Kidney (tissue), 14 donors: ENCODE data around the gene C3orf22. TPM values are rescaled to one million over a fixed set of nuclear protein-coding genes. Genes with fewer than 3 reads are reported as not detected.

ENCODE experiments used
- DNase-seq, 5 donors: peaks; one replicate each; pipeline ENCODE4 v3.0.0-alpha.2; 2013 to 2020
- FAIRE-seq: peaks from 2 replicates; lab custom pipeline; 2012; peaks lifted over from hg19 to GRCh38; lab: Jason Lieb, UNC
- H3K27ac ChIP-seq, 2 donors: one replicate each; pipeline ENCODE4 v1.7.0; 2013; ENCODE audit warnings: low read depth in 2 of 2, low read length in 2 of 2, inconsistent platforms in 1 of 2
- H3K27me3 ChIP-seq: one replicate; pipeline ENCODE4 v1.7.1; 2013; ENCODE audit warnings: low read length, inconsistent platforms; ENCODE audit not compliant: control insufficient read depth, insufficient read depth
- H3K36me3 ChIP-seq, 3 donors: one replicate each; pipeline versions ENCODE4 v1.7.0 to v1.7.1; 2013; ENCODE audit warnings: low read length in 3 of 3, control low read depth in 1 of 3, inconsistent platforms in 1 of 3; ENCODE audit not compliant: insufficient read depth in 3 of 3, control insufficient read depth in 2 of 3
- H3K4me1 ChIP-seq, 3 donors: one replicate each; pipeline versions ENCODE4 v1.7.0 to v1.7.1; 2013; ENCODE audit warnings: low read length in 3 of 3, inconsistent platforms in 1 of 3, low read depth in 1 of 3; ENCODE audit not compliant: control insufficient read depth in 2 of 3, insufficient read depth in 2 of 3
- H3K4me3 ChIP-seq, 3 donors: one replicate each; pipeline versions ENCODE4 v1.7.0 to v1.8.1; 2013; ENCODE audit warnings: low read length in 3 of 3, control low read depth in 1 of 3, inconsistent platforms in 1 of 3
- H3K9ac ChIP-seq, 3 donors: one replicate each; pipeline versions ENCODE4 v1.7.0 to v1.7.1; 2013; ENCODE audit warnings: low read length in 3 of 3, control low read depth in 1 of 3, inconsistent platforms in 1 of 3
- H3K9me3 ChIP-seq, 3 donors: one replicate each; pipeline versions ENCODE4 v1.7.0 to v1.7.1; 2013; ENCODE audit warnings: low read length in 3 of 3, control low read depth in 1 of 3, inconsistent platforms in 1 of 3; ENCODE audit not compliant: control insufficient read depth in 2 of 3, insufficient read depth in 1 of 3
- intact Hi-C: fragments of 100-400 bp; cut with DNase I; formaldehyde crosslinking; loops from one replicate; pipeline ENCODE4 v1.11.1; 2022
- polyA plus RNA-seq: library from polyadenylated mRNA; stranded (reverse); fragments of 350-450 nt; fragmentation: Illumina TruSeq; extraction: RNeasy Lipid Tissue Mini Kit (QIAGEN cat#74804); gene quantifications from one replicate; pipeline ENCODE4 v1.2.3, GENCODE V29; 2014; ENCODE audit warnings: low read depth, low replicate concordance; ENCODE audit not compliant: insufficient read depth
- total RNA-seq: library from RNA; stranded (reverse); fragmentation: NEBNext Ultra II Directional; extraction: Animal tissue kit (Norgen Biotek cat#: 25700); gene quantifications from one replicate; pipeline ENCODE4 v1.2.1, GENCODE V29; 2021
- TF ChIP-seq, protein P1 (sequence below): IDR thresholded peaks from 3 replicates; pipeline ENCODE4 v1.5.1; 2012; ENCODE audit warnings: mild to moderate bottlenecking, moderate library complexity, borderline replicate concordance; ENCODE audit not compliant: insufficient read depth; ENCODE audit errors: extremely low read depth
- donor health status: control.
- donor health status: control.
- donor health status: control.
- donor health status: control.
- donor health status: control.
- donor health status: DM: yes; HTN: yes; CAD: no.
- donor health status: Normal renal cell carcinoma (clear cell type).

The C3orf22 gene
- total and polyA plus RNA-seq, 2 donors from 2014 or later, result not detected

DNA sequence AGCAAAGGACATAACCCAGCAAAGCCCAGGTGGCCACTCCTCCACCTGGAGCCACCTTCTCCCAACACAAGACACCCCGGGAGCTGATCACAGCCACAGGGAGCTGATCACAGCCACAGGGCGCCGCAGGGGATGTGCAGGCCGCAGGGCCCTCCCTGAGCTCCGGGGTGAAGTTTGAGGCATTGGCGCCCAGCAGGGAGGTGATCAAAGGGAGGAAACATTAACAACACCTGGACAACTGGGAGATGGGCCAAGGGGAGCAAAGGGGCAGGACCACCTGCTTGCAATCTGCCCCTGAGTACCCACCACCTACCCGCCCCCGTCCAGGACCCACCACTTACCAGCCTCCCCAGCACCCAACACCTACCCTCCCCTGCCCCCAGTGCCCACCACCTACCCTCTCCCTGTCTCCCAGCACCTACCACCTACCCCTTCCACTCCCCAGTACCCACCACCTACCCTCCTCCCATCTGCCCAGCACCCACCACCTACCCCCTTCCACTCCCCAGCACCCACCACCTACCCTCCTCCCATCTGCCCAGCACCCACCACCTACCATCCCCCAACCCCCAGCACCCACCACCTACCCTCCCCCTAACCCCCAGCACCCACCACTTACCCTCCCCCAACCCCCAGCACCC is 43.5 kb downstream of the C3orf22 start:
- FAIRE-seq (no peak), DNase-seq (peak in 2 of 5 donors; percentile 32 to 52)
- intact Hi-C loops, result no loop called here
- Histone ChIP-seq H3K9me3 (no peaks in the 10 kb centered on the region), H3K27me3 (no peaks in the 10 kb centered on the region), H3K27ac (no peak overlapping the region), H3K4me1 (no peaks in the 10 kb centered on the region), H3K9ac (no peak overlapping the region), H3K36me3 (no peaks in the 10 kb centered on the region), H3K4me3 (no peak overlapping the region)
- TF ChIP-seq, protein P1, sequence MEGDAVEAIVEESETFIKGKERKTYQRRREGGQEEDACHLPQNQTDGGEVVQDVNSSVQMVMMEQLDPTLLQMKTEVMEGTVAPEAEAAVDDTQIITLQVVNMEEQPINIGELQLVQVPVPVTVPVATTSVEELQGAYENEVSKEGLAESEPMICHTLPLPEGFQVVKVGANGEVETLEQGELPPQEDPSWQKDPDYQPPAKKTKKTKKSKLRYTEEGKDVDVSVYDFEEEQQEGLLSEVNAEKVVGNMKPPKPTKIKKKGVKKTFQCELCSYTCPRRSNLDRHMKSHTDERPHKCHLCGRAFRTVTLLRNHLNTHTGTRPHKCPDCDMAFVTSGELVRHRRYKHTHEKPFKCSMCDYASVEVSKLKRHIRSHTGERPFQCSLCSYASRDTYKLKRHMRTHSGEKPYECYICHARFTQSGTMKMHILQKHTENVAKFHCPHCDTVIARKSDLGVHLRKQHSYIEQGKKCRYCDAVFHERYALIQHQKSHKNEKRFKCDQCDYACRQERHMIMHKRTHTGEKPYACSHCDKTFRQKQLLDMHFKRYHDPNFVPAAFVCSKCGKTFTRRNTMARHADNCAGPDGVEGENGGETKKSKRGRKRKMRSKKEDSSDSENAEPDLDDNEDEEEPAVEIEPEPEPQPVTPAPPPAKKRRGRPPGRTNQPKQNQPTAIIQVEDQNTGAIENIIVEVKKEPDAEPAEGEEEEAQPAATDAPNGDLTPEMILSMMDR, result no peak

DNA sequence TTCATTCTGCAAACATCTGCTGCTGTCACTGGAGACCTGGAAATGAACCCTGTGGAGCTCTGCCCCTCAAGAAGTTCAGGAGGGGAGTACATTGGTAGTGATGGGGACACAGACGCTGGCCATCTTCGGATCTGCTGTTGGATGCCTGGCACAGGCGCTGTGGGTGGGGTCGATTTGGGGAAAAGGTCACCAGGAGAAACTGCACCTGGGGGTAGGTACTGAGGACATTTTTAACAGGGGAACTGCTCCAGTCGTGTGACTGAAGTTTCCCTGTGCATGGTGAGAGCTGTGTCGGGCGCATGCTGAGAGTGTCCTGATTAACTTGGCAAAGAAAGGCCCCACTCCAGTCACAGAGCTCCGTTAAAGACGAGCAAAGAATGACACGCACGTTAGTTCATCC is 44.6 kb downstream of the C3orf22 start:
- Histone ChIP-seq H3K27me3 (no peaks in the 10 kb centered on the region), H3K9ac (no peak overlapping the region), H3K4me3 (no peak overlapping the region), H3K9me3 (no peaks in the 10 kb centered on the region), H3K36me3 (no peaks in the 10 kb centered on the region), H3K4me1 (no peaks in the 10 kb centered on the region), H3K27ac (no peak overlapping the region)
- intact Hi-C loops, result no loop called here
- TF ChIP-seq, protein P1, result no peak
- FAIRE-seq (no peak), DNase-seq (peak in 2 of 5 donors; percentile 23 to 27)

DNA sequence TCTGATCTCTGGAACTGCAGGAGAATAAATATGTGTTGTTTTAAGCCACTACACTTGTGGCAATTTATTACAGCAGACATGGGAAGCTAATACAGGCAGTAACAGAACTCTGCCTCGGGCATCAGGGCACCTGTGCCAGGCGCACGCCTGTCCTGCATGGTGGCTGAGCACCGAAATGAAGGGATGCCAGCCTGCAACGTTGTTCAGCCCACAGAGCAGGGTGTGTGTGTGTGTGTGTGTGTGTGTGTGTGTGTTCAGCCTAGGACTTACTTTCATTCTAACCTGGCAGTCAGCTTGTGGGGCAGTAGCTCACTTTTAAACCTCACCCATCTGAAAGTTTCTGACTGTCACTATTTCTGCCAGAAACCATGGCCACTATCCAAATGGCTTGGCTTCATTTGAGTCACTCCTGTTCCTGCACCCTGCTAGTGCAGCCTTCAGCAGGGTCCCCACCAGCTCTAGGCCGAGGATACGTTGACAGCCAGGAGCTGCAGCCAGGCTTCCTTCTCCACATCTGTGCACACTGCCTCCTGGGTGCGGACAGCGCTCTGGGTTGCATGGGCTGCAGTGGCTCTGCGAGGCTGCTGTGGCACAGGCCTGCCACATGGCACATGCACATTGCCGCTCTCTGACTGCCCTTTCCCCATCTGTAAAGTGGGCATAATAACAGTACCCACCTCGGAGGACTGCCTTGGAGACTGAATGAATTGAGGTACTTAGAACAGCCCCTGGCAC is 45.6 kb downstream of the C3orf22 start:
- DNase-seq (peak in 1 of 5 donors; percentile 54), FAIRE-seq (no peak)
- Histone ChIP-seq H3K27me3 (no peaks in the 10 kb centered on the region), H3K9me3 (no peaks in the 10 kb centered on the region), H3K4me1 (no peaks in the 10 kb centered on the region), H3K9ac (no peak overlapping the region), H3K4me3 (no peak overlapping the region), H3K27ac (no peak overlapping the region), H3K36me3 (no peaks in the 10 kb centered on the region)
- TF ChIP-seq, protein P1, result no peak
- intact Hi-C loops, result no loop called here
